Transverse colon (tissue), 3 donors: ENCODE results near the gene SEMA6B.

Source experiments
- POLR2A ChIP-seq: fragments of 450-650 bp; IDR thresholded peaks from one replicate; pipeline ENCODE4 v1.6.1; 2016; ENCODE audit warnings: antibody characterized with exemption, mild to moderate bottlenecking, moderate library complexity
- TF ChIP-seq, protein P1 (sequence below), 5 experiments: fragments of 200-600 bp in 3 of 5; fragments of 450-650 bp in 2 of 5; sonication (generic) in 3 of 5; IDR thresholded peaks; 1 replicate in 2 of 5; 2 replicates in 3 of 5; pipeline ENCODE4 v1.5.1; 2016 to 2017; ENCODE audit warnings: antibody characterized with exemption in 5 of 5, inconsistent platforms in 3 of 5, mild to moderate bottlenecking in 2 of 5, moderate library complexity in 1 of 5

GRCh38 chr19:4587527-4587926, 28.0 kb upstream of the SEMA6B start:
- no peak for TF ChIP-seq POLR2A
- TF ChIP-seq, protein P1, sequence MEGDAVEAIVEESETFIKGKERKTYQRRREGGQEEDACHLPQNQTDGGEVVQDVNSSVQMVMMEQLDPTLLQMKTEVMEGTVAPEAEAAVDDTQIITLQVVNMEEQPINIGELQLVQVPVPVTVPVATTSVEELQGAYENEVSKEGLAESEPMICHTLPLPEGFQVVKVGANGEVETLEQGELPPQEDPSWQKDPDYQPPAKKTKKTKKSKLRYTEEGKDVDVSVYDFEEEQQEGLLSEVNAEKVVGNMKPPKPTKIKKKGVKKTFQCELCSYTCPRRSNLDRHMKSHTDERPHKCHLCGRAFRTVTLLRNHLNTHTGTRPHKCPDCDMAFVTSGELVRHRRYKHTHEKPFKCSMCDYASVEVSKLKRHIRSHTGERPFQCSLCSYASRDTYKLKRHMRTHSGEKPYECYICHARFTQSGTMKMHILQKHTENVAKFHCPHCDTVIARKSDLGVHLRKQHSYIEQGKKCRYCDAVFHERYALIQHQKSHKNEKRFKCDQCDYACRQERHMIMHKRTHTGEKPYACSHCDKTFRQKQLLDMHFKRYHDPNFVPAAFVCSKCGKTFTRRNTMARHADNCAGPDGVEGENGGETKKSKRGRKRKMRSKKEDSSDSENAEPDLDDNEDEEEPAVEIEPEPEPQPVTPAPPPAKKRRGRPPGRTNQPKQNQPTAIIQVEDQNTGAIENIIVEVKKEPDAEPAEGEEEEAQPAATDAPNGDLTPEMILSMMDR (IDR thresholded peaks at IDR 0.05) = no peak
